Measurements from ENCODE around the gene HES1.

Gene HES1

GRCh38 chr3:194109192-194109863, 26.6 kb upstream of the HES1 start:
- POLR2A ChIA-PET: no interaction called here
- no peak overlapping the region for H3K4me3 ChIP-seq (ENCODE audit: low read depth, low read length)
- CTCF ChIA-PET: interaction anchor here (1.1 to 1.2 kb wide), 2 partner anchors 24 to 206 kb away, joined by 3 read pairs; no protein-coding TSS in a partner anchor
- DNase-seq (ENCODE audit: low read depth, low spot score): no peak
- TF ChIP-seq CTCF (IDR thresholded peaks at IDR 0.05; ENCODE audit: insufficient read depth, low read length, missing control alignments): no peak

GRCh38 chr3:194110483-194110882, 25.5 kb upstream of the HES1 start:
- no peak overlapping the region for H3K4me3 ChIP-seq (ENCODE audit: low read depth, low read length)
- no peak for TF ChIP-seq CTCF (IDR thresholded peaks at IDR 0.05; ENCODE audit: insufficient read depth, low read length, missing control alignments)
- POLR2A ChIA-PET: no interaction called here
- no peak for DNase-seq (ENCODE audit: low read depth, low spot score)
- CTCF ChIA-PET: interaction anchor here (1.0 kb wide), 1 partner anchor 29 kb away, joined by 3 read pairs; no protein-coding TSS in a partner anchor

GRCh38 chr3:194111336-194111735, 24.6 kb upstream of the HES1 start:
- POLR2A ChIA-PET: no interaction called here
- DNase-seq (ENCODE audit: low read depth, low spot score): no peak
- no peak for TF ChIP-seq CTCF (IDR thresholded peaks at IDR 0.05; ENCODE audit: insufficient read depth, low read length, missing control alignments)
- no peak overlapping the region for H3K4me3 ChIP-seq (ENCODE audit: low read depth, low read length)
- CTCF ChIA-PET: no interaction called here

- no peak overlapping the region for H3K4me3 ChIP-seq (ENCODE audit: low read depth, low read length)
- POLR2A ChIA-PET: no interaction called here
- CTCF ChIA-PET: no interaction called here
- TF ChIP-seq CTCF (IDR thresholded peaks at IDR 0.05; ENCODE audit: insufficient read depth, low read length, missing control alignments): no peak
- no peak for DNase-seq (ENCODE audit: low read depth, low spot score)
Measured at GRCh38 chr3:194112120-194113106, 23.5 kb upstream of the HES1 start.

GRCh38 chr3:194114123-194114522, 21.8 kb upstream of the HES1 start:
- H3K4me3 ChIP-seq (ENCODE audit: low read depth, low read length): no peak overlapping the region
- POLR2A ChIA-PET: no interaction called here
- no peak for TF ChIP-seq CTCF (IDR thresholded peaks at IDR 0.05; ENCODE audit: insufficient read depth, low read length, missing control alignments)
- CTCF ChIA-PET: interaction anchor here (0.7 to 0.9 kb wide), 2 partner anchors 15 to 202 kb away, joined by 3 read pairs; no protein-coding TSS in a partner anchor
- DNase-seq (ENCODE audit: low read depth, low spot score): no peak

Measured in AG04449 (cell line).